ENCODE results near the gene TMEM163.
"Not testable (repeated sequence)": the region's sequence is repeated elsewhere in the genome, so short reads cannot be mapped to it uniquely, and the experiment has no call there.

The TMEM163 gene

DNA sequence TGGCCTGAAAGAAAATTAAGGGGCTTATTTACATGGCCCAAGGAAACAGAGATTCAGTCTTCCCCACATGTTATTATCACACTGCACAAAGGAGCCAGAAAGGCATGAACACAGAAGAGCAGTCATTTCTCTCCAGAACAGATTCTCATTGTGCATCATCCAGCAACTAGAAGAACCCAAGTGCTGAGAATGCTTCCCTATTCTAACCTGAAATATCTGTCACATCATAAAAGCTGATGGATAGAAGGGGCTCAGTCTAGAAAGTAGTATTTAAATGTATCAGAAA is 145.8 kb downstream of the TMEM163 start:
- no peak for DNase-seq

- no peak for DNase-seq
These were observed 146.3 kb downstream of the TMEM163 start for GRCh38 chr2:134572314-134573084.

DNA sequence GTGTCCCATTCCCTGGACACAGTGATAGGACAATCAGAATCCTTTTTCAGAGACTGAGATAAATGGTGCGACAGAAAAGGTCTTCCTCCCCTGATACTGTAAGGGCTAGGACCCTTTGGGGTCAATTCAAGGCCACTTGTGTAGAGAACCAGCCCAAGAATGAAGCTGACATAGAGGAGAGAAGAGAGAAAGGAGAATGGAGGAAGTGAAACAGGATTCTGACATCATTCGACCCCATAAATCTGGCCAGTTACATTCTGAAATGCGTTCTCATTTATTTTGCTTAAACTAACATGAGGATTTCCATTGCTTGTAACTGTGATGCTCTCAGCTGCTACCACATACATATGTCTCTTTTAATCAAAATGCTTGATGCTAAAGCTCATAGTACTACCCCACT is 148.1 kb downstream of the TMEM163 start:
- DNase-seq, result peak; percentile 37

DNA sequence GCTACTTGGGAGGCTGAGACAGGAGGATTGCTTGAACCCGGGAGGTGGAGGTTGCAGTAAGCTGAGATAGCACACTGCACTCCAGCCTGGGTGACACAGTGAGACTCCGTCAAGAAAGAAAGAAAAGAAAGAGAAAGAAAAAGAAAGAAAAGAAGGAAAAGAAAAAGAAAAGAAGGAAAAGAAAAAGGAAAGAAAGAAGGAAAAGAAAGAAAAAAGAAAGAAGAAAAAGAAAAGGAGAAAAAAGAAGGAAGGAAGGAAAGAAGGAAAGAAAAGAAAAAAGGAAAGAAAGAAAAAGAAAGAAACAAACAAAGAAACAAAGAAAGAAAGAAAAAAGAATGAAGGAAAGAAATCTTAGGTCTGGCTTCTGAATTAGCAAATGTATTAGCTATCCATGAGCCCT is 150.4 kb downstream of the TMEM163 start:
- no peak for DNase-seq

DNA sequence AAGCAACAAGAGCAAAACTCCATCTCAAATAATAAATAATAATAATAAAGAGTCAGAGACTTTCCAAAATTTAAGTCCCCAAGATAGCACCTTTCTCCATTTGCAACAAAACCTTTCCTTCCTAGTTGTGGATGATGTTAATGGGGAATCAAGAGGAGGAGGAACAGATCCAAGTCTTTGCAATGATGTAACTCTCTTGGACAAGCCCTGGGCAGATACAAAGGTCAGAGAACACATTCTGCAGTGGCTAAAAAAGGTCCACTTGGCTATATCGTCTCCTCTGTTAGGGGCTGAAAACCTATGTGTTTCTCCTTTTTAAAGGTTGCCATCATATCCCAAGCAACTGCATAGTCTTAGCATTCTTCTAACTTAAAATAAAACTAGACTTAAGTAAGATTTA is 151.1 kb downstream of the TMEM163 start:
- DNase-seq, result no peak

DNA sequence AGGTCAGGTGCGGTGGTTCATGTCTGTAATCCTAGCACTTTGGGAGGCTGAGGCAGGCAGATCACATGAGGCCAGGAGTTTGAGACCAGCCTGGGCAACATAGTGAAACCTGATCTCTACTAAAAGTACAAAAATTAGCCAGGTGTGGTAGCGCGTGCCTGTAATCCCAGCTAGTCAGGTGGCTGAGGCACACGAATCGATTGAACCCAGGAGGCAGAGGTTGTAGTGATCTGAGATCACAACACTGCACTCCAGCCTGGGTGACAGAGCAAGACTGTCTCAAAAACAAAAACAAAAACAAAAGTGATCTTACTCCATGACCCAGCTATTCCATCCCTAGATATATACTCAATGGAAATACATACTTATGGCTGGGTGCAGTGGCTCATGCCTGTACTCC is 153.8 kb downstream of the TMEM163 start:
- not testable (repeated sequence) for DNase-seq

DNA sequence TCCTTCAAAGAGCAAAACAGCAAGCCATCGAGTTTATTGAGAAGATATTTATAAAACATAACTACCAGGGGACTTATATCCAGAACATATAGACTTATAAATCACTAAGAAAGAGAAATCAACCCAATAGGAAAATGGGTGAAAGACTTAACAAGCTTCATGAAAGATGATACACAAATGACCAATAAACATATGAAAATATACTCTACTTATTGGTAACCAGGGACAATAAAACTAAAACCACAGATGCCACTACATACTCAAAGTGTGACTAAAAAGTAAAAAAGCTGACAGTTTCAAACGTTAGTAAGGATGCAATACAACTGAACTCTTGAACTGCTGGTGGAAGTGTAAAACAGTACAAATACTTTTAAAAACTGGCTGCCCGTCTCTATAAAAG is 154.3 kb downstream of the TMEM163 start:
- no peak for DNase-seq

DNA sequence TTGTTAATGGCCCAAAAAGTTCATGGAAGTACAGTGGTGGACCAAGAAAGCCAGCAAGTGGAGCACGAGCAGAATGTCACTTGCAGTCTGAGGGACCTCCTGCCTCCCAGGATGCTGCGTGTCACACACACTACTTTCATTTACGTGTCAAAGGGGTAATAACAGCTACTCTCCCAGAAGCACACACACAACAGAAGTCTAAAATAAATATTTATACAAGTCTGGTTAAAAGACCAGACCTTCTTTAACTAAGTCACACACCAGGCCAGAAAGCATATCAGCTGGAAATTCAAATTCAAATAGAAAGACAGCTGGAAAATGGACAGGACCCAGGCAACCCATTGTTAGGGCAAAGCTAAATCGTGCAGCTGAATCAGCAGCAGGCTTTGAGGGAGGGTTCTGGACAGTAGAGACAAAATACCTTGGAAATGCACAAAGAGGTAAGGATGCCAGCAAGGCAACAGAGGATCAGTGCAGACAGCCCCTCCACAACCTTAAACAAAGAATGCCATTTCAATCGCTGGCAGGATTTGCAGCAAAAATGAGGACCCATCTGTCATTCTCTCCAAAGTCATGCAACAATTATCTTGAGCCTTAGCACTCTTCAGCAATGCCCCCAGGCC is 160.5 kb downstream of the TMEM163 start:
- no peak for DNase-seq

GRCh38 chr2:134555411-134555810 is 163.4 kb downstream of the TMEM163 start:
- no peak for DNase-seq

DNA sequence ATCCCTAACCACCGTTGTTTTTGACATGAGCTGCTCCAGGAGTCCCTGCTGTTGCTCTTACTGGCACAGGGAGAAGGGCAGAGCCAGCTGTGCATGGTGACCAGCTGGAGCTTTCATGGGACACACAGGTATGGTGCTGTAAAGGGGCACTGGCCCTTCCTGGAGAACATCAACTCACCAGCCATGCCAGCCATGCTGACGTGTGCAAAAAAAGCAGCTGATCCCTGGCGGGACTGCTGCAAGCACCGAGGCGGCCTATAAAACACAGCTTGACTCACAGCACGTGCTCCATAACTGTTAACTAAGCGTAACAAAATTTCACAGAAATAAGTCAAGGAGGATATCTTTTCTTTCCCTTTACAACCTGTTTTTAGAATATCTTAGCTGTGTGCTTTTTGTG is 165.1 kb downstream of the TMEM163 start:
- no peak for DNase-seq

GRCh38 chr2:134550566-134551164 is 168.1 kb downstream of the TMEM163 start:
- DNase-seq, result no peak

DNA sequence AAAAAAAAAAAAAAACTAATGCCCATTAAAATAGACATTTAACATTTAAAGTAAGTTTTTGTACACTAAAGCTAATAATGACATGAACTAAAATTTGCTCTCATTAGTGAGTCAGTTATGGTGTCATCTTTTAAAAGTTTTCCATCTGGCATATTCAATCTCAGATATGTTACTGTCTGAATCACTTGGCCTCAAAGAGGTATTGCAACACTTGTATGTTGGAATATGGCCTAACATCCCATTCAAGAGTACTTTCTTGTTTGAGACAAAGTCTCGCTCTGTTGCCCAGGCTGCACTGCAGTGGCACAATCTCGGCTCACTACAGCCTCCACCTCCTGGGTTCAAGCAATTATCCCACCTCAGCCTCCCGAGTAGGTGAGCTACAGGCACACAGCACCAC is 169.7 kb downstream of the TMEM163 start:
- DNase-seq, result peak; percentile 6

DNA sequence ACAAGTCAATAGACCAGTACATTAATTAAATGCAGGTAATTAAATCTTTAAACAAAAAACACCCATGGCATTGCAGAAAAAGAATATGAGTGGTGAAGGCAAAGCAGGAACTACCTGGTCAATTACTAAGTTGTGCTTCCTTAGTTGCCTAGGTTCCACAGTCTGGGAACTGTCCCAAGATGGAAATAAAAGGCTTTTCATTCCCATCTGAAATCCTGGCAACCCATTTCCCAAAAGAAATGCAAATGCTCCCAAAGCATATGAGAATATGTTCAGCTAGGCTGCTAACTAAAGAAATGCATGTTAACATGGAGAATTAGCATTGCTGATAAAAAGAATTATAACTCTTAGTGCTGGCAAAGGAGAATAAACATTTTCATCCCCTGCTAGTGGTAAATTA is 177.8 kb downstream of the TMEM163 start:
- DNase-seq, result no peak

DNA sequence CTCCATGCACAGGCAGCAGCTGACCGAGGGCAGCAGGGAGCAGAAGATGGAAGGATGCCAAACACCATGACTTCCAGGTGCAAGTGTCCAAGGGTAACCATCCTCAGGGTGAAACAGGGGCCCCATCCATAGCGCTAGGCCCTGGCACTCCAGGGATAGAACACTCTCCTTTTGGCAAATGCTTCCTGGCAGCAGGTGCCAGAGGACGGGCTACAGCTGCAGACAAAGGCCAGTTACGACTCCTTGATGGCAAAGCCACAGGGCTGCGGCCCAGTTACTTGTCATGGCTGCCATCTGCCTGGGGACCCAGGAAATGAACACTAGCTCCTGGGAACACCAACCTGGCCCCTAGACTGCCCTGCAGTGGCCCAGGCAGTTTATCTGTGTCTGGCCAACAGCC is 178.8 kb downstream of the TMEM163 start:
- DNase-seq, result no peak

DNA sequence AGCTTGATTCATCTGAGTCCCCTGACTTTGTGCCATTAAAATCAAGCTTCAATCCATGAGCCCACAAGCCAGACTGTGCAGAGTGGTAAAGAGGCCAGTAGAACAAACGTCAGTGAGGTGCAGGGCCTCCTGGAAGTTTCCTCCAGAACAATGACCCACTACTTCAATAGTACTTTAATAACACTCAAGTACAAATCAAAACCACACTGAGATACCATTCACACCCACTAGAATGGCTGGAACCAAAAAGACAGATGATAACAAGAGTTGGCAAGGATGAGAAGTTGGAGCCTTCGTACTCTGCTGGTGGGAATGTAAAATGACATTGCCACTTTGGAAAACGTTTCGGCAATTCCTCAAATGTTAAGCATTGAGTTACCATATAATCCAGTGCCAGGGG is 181.1 kb downstream of the TMEM163 start:
- DNase-seq, result no peak

DNA sequence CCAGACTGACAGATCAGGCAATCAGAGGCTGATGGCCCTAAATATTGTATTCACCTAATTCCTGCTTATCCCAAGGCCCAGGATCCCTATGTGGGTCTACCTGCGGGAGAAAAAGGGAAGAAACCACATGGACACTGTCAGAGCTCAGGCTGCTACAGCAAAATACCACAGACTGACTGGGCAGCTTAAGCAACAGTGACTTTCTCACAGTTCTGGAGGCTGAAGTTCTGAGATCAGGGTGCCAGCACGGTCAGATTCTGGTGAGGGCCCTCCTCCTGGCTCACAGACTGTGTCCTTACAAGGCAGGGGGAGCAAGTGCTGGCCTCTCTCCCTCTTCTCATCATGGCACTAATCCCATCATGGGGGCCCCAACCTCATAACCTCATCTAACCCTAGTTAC is 181.7 kb downstream of the TMEM163 start:
- DNase-seq, result no peak

GRCh38 chr2:134536296-134536695 is 182.5 kb downstream of the TMEM163 start:
- no peak for DNase-seq

GRCh38 chr2:134532537-134532936 is 186.3 kb downstream of the TMEM163 start:
- DNase-seq, result no peak

DNA sequence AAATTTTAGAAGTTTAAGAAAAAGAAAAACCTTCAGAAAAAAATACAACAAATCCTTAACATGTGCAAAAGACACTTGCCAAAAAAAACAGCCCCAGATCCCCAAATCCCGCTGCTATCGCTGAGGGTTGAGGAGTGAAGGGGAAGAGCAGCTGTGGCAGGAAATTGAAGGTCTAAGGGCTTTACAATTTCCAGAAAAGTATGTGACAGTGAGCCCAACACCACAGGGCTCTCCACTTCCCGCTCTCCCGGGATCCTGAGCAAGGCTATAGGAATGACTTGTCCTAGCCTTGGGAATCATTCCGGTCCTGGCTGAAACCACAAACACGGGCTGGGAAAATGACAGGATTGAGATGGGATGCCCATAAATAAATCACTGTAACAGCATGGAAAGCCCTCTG is 191.4 kb downstream of the TMEM163 start:
- no peak for DNase-seq

GRCh38 chr2:134522496-134523455 is 196.0 kb downstream of the TMEM163 start:
- no peak for DNase-seq

DNA sequence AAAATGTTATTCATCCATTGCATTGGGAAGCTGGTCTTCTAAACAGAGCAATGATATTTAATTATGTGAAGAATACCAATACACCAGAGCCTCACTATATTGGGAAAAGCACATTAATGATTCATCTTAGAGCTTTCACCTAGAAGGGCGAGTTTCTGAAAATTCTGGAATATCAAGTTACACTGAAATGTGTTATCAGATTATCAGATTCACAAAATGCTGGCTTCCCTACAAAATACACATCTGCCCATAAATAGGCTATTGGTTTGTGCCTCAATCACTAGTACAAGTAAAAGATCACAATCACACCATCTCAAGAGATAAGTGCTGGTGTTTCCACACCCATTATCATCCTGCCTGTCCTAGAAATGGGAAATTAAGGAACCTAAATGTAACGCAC is 200.7 kb downstream of the TMEM163 start:
- DNase-seq, result no peak

DNA sequence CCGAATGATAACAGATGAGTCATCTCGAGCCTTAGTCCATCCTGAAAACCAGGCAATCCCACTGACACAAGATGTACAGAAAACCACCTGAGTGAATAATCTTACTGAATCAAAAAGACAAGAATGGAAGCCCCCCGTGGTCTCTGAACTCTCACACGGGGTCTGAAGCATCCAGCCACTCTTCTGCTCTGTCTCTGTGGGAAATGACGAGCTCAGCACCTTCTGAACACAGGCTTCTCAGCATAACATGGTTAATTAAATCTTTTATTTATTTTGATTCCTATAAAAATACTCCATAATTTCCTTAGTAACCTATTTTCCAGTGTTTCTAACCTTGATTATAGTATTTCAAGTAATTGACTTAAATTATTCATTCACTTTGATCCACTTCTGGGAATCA is 203.7 kb downstream of the TMEM163 start:
- DNase-seq, result no peak

GRCh38 chr2:134513465-134513804 is 205.4 kb downstream of the TMEM163 start:
- DNase-seq, result no peak
